Measurements from ENCODE around the gene SLC16A2.
A peak's percentile ranks its signal among the peaks of the same experiment; 100 is the strongest.

Gene SLC16A2

GRCh38 chrX:74421036-74421739, at the start of gene SLC16A2:
SLC16A2 (plus strand) TSS chrX:74421493; CDS start chrX:74421638, 145 bp downstream.
- H3K27me3 ChIP-seq (ENCODE audit: control insufficient read depth, insufficient read depth, low read length) = peaks cover 3% of the 10 kb centered on the region
- H3K27ac ChIP-seq (ENCODE audit: low read depth, low read length) = peak within 1 kb of the TSS; percentile 96
- H3K36me3 ChIP-seq (ENCODE audit: control insufficient read depth, insufficient read depth, low read length) = no peaks in the 10 kb centered on the region
- peak within 1 kb of the TSS; percentile 65 for H3K4me3 ChIP-seq (ENCODE audit: low read length)
- H3K9ac ChIP-seq (ENCODE audit: low read length) = peak within 1 kb of the TSS; percentile 58
- H3K4me1 ChIP-seq (ENCODE audit: control insufficient read depth, insufficient read depth, low read length) = peaks cover 2% of the 10 kb centered on the region

- Histone ChIP-seq H3K27ac (ENCODE audit: low read depth, low read length) (no peak overlapping the region), H3K4me1 (ENCODE audit: control insufficient read depth, insufficient read depth, low read length) (no peaks in the 10 kb centered on the region), H3K4me3 (ENCODE audit: low read length) (no peak overlapping the region), H3K27me3 (ENCODE audit: control insufficient read depth, insufficient read depth, low read length) (no peaks in the 10 kb centered on the region), H3K9ac (ENCODE audit: low read length) (no peak overlapping the region), H3K36me3 (ENCODE audit: control insufficient read depth, insufficient read depth, low read length) (no peaks in the 10 kb centered on the region)
These were observed 49.0 kb upstream of the SLC16A2 start for GRCh38 chrX:74372272-74372671.

- H3K4me3 ChIP-seq (ENCODE audit: low read length) = no peak overlapping the region
- H3K27ac ChIP-seq (ENCODE audit: low read depth, low read length) = no peak overlapping the region
- H3K36me3 ChIP-seq (ENCODE audit: control insufficient read depth, insufficient read depth, low read length) = no peaks in the 10 kb centered on the region
- no peaks in the 10 kb centered on the region for H3K4me1 ChIP-seq (ENCODE audit: control insufficient read depth, insufficient read depth, low read length)
- H3K9ac ChIP-seq (ENCODE audit: low read length) = no peak overlapping the region
- H3K27me3 ChIP-seq (ENCODE audit: control insufficient read depth, insufficient read depth, low read length) = no peaks in the 10 kb centered on the region
These were observed 44.0 kb upstream of the SLC16A2 start for GRCh38 chrX:74377282-74377681.

- no peak overlapping the region for H3K4me3 ChIP-seq (ENCODE audit: low read length)
- H3K36me3 ChIP-seq (ENCODE audit: control insufficient read depth, insufficient read depth, low read length) = no peaks in the 10 kb centered on the region
- no peaks in the 10 kb centered on the region for H3K4me1 ChIP-seq (ENCODE audit: control insufficient read depth, insufficient read depth, low read length)
- H3K27ac ChIP-seq (ENCODE audit: low read depth, low read length) = no peak overlapping the region
- H3K9ac ChIP-seq (ENCODE audit: low read length) = no peak overlapping the region
- H3K27me3 ChIP-seq (ENCODE audit: control insufficient read depth, insufficient read depth, low read length) = no peaks in the 10 kb centered on the region
These were observed 38.7 kb upstream of the SLC16A2 start for GRCh38 chrX:74382613-74383012.

GRCh38 chrX:74383611-74384010, 37.7 kb upstream of the SLC16A2 start:
- no peaks in the 10 kb centered on the region for H3K27me3 ChIP-seq (ENCODE audit: control insufficient read depth, insufficient read depth, low read length)
- H3K4me1 ChIP-seq (ENCODE audit: control insufficient read depth, insufficient read depth, low read length) = no peaks in the 10 kb centered on the region
- no peaks in the 10 kb centered on the region for H3K36me3 ChIP-seq (ENCODE audit: control insufficient read depth, insufficient read depth, low read length)
- no peak overlapping the region for H3K27ac ChIP-seq (ENCODE audit: low read depth, low read length)
- no peak overlapping the region for H3K4me3 ChIP-seq (ENCODE audit: low read length)
- H3K9ac ChIP-seq (ENCODE audit: low read length) = no peak overlapping the region

GRCh38 chrX:74389016-74389722, 32.1 kb upstream of the SLC16A2 start:
- no peak overlapping the region for H3K27ac ChIP-seq (ENCODE audit: low read depth, low read length)
- H3K36me3 ChIP-seq (ENCODE audit: control insufficient read depth, insufficient read depth, low read length) = no peaks in the 10 kb centered on the region
- H3K4me1 ChIP-seq (ENCODE audit: control insufficient read depth, insufficient read depth, low read length) = no peaks in the 10 kb centered on the region
- H3K9ac ChIP-seq (ENCODE audit: low read length) = no peak overlapping the region
- H3K4me3 ChIP-seq (ENCODE audit: low read length) = no peak overlapping the region
- no peaks in the 10 kb centered on the region for H3K27me3 ChIP-seq (ENCODE audit: control insufficient read depth, insufficient read depth, low read length)

GRCh38 chrX:74395556-74395955, 25.7 kb upstream of the SLC16A2 start:
- H3K27me3 ChIP-seq (ENCODE audit: control insufficient read depth, insufficient read depth, low read length) = no peaks in the 10 kb centered on the region
- H3K27ac ChIP-seq (ENCODE audit: low read depth, low read length) = no peak overlapping the region
- no peaks in the 10 kb centered on the region for H3K4me1 ChIP-seq (ENCODE audit: control insufficient read depth, insufficient read depth, low read length)
- no peak overlapping the region for H3K4me3 ChIP-seq (ENCODE audit: low read length)
- H3K36me3 ChIP-seq (ENCODE audit: control insufficient read depth, insufficient read depth, low read length) = no peaks in the 10 kb centered on the region
- no peak overlapping the region for H3K9ac ChIP-seq (ENCODE audit: low read length)

GRCh38 chrX:74405973-74406489, 15.3 kb upstream of the SLC16A2 start:
- H3K4me3 ChIP-seq (ENCODE audit: low read length) = no peak overlapping the region
- H3K27ac ChIP-seq (ENCODE audit: low read depth, low read length) = no peak overlapping the region
- no peaks in the 10 kb centered on the region for H3K27me3 ChIP-seq (ENCODE audit: control insufficient read depth, insufficient read depth, low read length)
- no peaks in the 10 kb centered on the region for H3K4me1 ChIP-seq (ENCODE audit: control insufficient read depth, insufficient read depth, low read length)
- no peak overlapping the region for H3K9ac ChIP-seq (ENCODE audit: low read length)
- H3K36me3 ChIP-seq (ENCODE audit: control insufficient read depth, insufficient read depth, low read length) = no peaks in the 10 kb centered on the region

GRCh38 chrX:74408304-74408703, 13.0 kb upstream of the SLC16A2 start:
- Histone ChIP-seq H3K27ac (ENCODE audit: low read depth, low read length) (no peak overlapping the region), H3K4me3 (ENCODE audit: low read length) (no peak overlapping the region), H3K27me3 (ENCODE audit: control insufficient read depth, insufficient read depth, low read length) (no peaks in the 10 kb centered on the region), H3K36me3 (ENCODE audit: control insufficient read depth, insufficient read depth, low read length) (no peaks in the 10 kb centered on the region), H3K9ac (ENCODE audit: low read length) (no peak overlapping the region), H3K4me1 (ENCODE audit: control insufficient read depth, insufficient read depth, low read length) (no peaks in the 10 kb centered on the region)

GRCh38 chrX:74419864-74420195, 1.5 kb upstream of the SLC16A2 start:
- peaks cover 2% of the 10 kb centered on the region for H3K4me1 ChIP-seq (ENCODE audit: control insufficient read depth, insufficient read depth, low read length)
- H3K36me3 ChIP-seq (ENCODE audit: control insufficient read depth, insufficient read depth, low read length) = no peaks in the 10 kb centered on the region
- peak overlapping the region; percentile 96 for H3K27ac ChIP-seq (ENCODE audit: low read depth, low read length)
- H3K27me3 ChIP-seq (ENCODE audit: control insufficient read depth, insufficient read depth, low read length) = peaks cover 3% of the 10 kb centered on the region
- H3K9ac ChIP-seq (ENCODE audit: low read length) = no peak overlapping the region
- peak overlapping the region; percentile 65 for H3K4me3 ChIP-seq (ENCODE audit: low read length)

- Histone ChIP-seq H3K9ac (ENCODE audit: low read length) (peak overlapping the region; percentile 58), H3K4me3 (ENCODE audit: low read length) (peak overlapping the region; percentile 65), H3K36me3 (ENCODE audit: control insufficient read depth, insufficient read depth, low read length) (no peaks in the 10 kb centered on the region), H3K27ac (ENCODE audit: low read depth, low read length) (peak overlapping the region; percentile 96), H3K4me1 (ENCODE audit: control insufficient read depth, insufficient read depth, low read length) (peaks cover 2% of the 10 kb centered on the region), H3K27me3 (ENCODE audit: control insufficient read depth, insufficient read depth, low read length) (peaks cover 3% of the 10 kb centered on the region)
These were observed 877 bp upstream of the SLC16A2 start for GRCh38 chrX:74420196-74421035.

GRCh38 chrX:74421740-74422352, 553 bp downstream of the SLC16A2 start:
- H3K27me3 ChIP-seq (ENCODE audit: control insufficient read depth, insufficient read depth, low read length) = peaks cover 3% of the 10 kb centered on the region
- no peak overlapping the region for H3K9ac ChIP-seq (ENCODE audit: low read length)
- H3K27ac ChIP-seq (ENCODE audit: low read depth, low read length) = peak overlapping the region; percentile 96
- H3K4me3 ChIP-seq (ENCODE audit: low read length) = peak overlapping the region; percentile 65
- H3K36me3 ChIP-seq (ENCODE audit: control insufficient read depth, insufficient read depth, low read length) = no peaks in the 10 kb centered on the region
- peaks cover 2% of the 10 kb centered on the region for H3K4me1 ChIP-seq (ENCODE audit: control insufficient read depth, insufficient read depth, low read length)
